ELF-1 (cell line): ENCODE results near the gene LRRTM3.

ENCODE experiments used
- DNase-seq: peaks from one replicate; pipeline ENCODE4 v3.0.0-alpha.2; 2016; ENCODE audit warnings: low read depth, low spot score

Gene LRRTM3

GRCh38 chr10:66925896-66926715 lies at the start of gene LRRTM3:
TSS of gene LRRTM3 (plus strand) at chr10:66926036.
- DNase-seq: peak; percentile 82

DNA sequence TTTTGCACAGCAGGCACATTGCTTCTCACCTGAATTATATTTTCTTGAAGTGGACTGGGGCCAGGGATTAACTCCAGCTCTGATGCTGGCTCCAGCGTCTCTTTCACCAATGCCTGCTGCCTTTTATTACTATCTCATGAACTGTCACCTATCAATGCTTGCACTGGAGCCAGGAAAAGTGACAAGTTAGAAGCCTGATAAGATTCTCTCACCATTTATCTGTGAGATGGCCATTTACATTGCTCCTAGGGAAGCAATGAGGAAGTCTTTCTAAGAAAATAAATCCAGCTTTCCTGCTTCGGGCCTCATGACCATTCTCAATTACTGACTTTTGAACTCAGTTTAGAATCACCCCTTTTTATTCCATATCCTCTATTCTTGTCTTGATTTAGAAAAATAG lies 48.5 kb upstream of the LRRTM3 start:
- DNase-seq: no peak

- no peak for DNase-seq
Observed at GRCh38 chr10:66880292-66880691, 45.5 kb upstream of the LRRTM3 start.

DNA sequence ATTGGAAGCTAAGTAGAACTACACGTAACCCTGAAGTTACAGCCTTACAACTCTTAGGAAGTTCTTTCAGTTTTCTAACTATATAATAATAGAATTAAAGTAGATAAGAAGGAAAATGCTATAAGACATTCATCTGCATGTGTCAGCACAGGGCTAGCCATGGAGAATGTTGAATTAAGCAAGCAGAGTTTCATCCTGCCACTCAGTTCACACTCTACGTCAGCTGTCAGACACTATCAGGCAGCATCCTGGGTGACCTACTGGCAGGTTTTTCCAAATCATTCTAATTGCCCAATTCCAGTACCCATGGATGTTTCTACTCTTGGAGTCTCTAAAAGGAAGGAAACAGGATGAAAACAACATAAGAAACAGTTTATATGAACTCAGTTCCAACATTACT lies 45.0 kb upstream of the LRRTM3 start:
- DNase-seq: no peak

- no peak for DNase-seq
Observed at GRCh38 chr10:66881814-66882213, 44.0 kb upstream of the LRRTM3 start.

DNA sequence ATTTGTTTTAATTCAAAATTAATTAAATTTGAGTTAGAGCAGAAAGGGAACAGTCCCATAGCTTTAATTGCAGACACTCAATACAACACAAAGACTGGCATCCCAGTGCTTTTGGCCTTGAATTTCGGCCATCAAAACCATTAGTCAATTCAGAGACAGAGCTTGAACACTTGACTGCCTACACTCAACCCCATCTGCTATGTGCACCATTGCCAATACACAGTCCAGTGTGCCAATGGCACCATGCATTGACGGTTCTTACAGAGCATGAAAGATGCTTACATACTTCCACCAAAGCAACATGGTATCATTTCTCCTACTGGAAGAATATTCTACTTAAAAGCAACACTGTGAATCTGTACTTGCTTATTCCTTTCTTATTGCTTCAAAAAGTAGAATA lies 43.6 kb upstream of the LRRTM3 start:
- DNase-seq: no peak

DNA sequence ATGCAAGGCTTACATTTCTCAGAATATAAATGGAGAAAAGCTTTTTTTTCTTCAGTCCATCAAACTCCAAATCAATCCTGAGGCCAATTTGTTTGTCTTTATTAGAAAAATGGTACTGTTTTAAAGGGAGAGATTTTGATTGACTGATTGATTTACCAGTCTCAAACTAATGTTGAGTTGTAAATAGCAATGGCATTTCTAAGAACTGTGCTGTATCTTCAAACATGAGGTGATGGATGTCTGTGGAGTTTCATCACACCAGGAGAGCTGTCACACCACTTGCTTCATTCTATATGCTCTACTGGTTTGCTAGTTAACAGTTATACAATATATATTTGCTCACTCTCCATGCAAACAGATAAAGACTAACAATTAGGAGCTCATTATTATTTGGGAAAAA lies 39.0 kb upstream of the LRRTM3 start:
- DNase-seq: no peak

- no peak for DNase-seq
Observed at GRCh38 chr10:66888237-66888636, 37.6 kb upstream of the LRRTM3 start.

- no peak for DNase-seq
Observed at GRCh38 chr10:66892871-66893270, 33.0 kb upstream of the LRRTM3 start.

DNA sequence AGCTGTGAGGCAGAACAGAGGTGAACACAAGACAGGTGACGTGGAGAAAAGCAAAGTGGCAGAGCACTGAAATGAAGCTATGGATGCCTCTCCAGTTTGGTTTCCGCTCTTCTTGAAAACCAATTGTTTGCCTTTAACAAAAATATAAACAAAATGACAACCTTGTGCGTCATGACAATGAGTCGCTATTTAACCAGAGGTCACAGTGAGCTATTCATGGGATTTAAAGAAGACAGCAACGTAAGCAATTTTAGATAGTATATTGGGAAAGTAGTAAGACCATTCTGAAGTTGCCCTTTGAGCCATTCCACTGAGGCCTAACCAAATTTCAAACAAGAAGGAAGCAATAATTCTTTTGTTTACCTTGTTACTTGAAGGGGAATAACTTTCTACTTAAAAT lies 15.2 kb upstream of the LRRTM3 start:
- no peak for DNase-seq

- DNase-seq: no peak
Observed at GRCh38 chr10:66916030-66916429, 9.8 kb upstream of the LRRTM3 start.

DNA sequence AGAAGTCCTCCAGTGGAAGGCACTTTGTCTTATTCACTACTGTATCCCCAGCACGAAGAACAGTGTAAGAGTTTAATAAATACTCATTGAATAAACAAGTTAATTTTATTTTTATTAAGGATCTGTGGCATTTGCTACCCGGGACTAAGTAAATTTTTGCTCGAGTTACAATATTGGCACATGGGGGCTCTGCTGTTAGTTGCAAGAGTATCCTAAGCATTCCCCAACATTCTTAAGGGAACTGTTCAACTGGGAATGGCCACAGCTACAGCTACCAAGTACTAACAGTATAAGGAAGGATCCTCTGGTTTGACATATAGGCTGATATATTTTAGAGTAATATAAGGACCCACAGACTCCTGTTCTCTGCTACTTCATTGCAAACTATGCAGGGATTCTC lies 8.7 kb upstream of the LRRTM3 start:
- DNase-seq: no peak

DNA sequence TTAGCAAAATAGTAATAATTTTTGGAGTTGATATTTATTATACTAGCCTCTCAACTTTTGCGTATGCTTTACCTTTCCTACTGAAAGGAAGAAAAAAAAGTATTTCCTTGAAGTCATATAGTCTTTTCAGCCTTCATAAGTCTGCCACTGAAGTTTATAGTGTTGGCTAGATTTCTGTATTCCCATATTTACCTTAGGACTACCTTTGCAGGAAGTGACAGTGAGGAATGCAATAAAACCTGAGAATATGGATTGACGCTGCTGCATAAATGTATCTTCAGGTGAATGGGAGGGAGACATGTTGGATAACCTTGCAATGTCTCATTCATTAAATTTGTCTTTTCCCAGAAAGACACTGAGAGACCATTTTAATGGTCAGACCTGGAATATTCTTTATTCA lies 6.6 kb upstream of the LRRTM3 start:
- DNase-seq: no peak

GRCh38 chr10:66924674-66925345 lies 1.0 kb upstream of the LRRTM3 start:
- DNase-seq: no peak

- DNase-seq: no peak
Observed at GRCh38 chr10:66925373-66925772, 463 bp upstream of the LRRTM3 start.

DNA sequence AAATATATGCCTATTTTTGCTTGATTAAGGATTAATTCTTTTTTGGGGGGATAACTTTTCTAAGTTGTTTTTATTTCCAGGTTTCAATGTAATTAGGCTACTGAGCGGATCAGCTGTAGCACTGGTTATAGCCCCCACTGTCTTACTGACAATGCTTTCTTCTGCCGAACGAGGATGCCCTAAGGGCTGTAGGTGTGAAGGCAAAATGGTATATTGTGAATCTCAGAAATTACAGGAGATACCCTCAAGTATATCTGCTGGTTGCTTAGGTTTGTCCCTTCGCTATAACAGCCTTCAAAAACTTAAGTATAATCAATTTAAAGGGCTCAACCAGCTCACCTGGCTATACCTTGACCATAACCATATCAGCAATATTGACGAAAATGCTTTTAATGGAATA lies 1.0 kb downstream of the LRRTM3 start:
- no peak for DNase-seq

GRCh38 chr10:66927251-66927935 lies 1.6 kb downstream of the LRRTM3 start:
- DNase-seq: no peak

GRCh38 chr10:66927971-66928770 lies 2.3 kb downstream of the LRRTM3 start:
- DNase-seq: no peak

GRCh38 chr10:66928776-66929175 lies 2.9 kb downstream of the LRRTM3 start:
- no peak for DNase-seq

- DNase-seq: no peak
Observed at GRCh38 chr10:66929375-66929774, 3.5 kb downstream of the LRRTM3 start.

GRCh38 chr10:66931340-66931948 lies 5.6 kb downstream of the LRRTM3 start:
- no peak for DNase-seq
